GM11168 (cell line): ENCODE data around the gene STK35.

ENCODE experiments used
- in situ Hi-C: fragments of 300-500 bp; cut with MboI; formaldehyde crosslinking; loops from one replicate; pipeline ENCODE4 v1.12.0; 2022; ENCODE audit warnings: low sequenced_read_pairs; ENCODE audit not compliant: unreplicated experiment

The STK35 gene

GRCh38 chr20:2132461-2132901 lies 30.9 kb downstream of the STK35 start:
- in situ Hi-C loops: no loop called here

GRCh38 chr20:2133318-2134183 lies 31.9 kb downstream of the STK35 start:
- in situ Hi-C loops: no loop called here

- in situ Hi-C loops: no loop called here
Observed at GRCh38 chr20:2135013-2135412, 33.4 kb downstream of the STK35 start.

- in situ Hi-C loops: no loop called here
Observed at GRCh38 chr20:2136275-2136674, 34.6 kb downstream of the STK35 start.

GRCh38 chr20:2137552-2138201 lies 36.0 kb downstream of the STK35 start:
- in situ Hi-C loops: no loop called here

GRCh38 chr20:2138396-2138795 lies 36.8 kb downstream of the STK35 start:
- in situ Hi-C loops: no loop called here

- in situ Hi-C loops: no loop called here
Observed at GRCh38 chr20:2139250-2139649, 37.6 kb downstream of the STK35 start.

- in situ Hi-C loops: no loop called here
Observed at GRCh38 chr20:2139736-2140135, 38.1 kb downstream of the STK35 start.

GRCh38 chr20:2140561-2140960 lies 38.9 kb downstream of the STK35 start:
- in situ Hi-C loops: no loop called here

- in situ Hi-C loops: no loop called here
Observed at GRCh38 chr20:2141600-2142575, 40.3 kb downstream of the STK35 start.

GRCh38 chr20:2142649-2143048 lies 41.0 kb downstream of the STK35 start:
- in situ Hi-C loops: no loop called here

GRCh38 chr20:2143594-2143993 lies 42.0 kb downstream of the STK35 start:
- in situ Hi-C loops: no loop called here

- in situ Hi-C loops: no loop called here
Observed at GRCh38 chr20:2144850-2145249, 43.2 kb downstream of the STK35 start.

- in situ Hi-C loops: no loop called here
Observed at GRCh38 chr20:2145376-2145775, 43.7 kb downstream of the STK35 start.

GRCh38 chr20:2146080-2146867 lies 44.6 kb downstream of the STK35 start:
- in situ Hi-C loops: no loop called here

GRCh38 chr20:2149507-2149906 lies 47.9 kb downstream of the STK35 start:
- in situ Hi-C loops: no loop called here

GRCh38 chr20:2150660-2151059 lies 49.0 kb downstream of the STK35 start:
- in situ Hi-C loops: no loop called here

- in situ Hi-C loops: no loop called here
Observed at GRCh38 chr20:2151858-2152281, 50.2 kb downstream of the STK35 start.

GRCh38 chr20:2152317-2152716 lies 50.7 kb downstream of the STK35 start:
- in situ Hi-C loops: no loop called here

- in situ Hi-C loops: no loop called here
Observed at GRCh38 chr20:2153326-2153725, 51.7 kb downstream of the STK35 start.
